K562 (cell line): ENCODE results near the gene HNRNPF. TPM values are rescaled to one million over a fixed set of nuclear protein-coding genes. Genes with fewer than 3 reads are reported as not detected.

Experiments
- BRD4 ChIP-seq: fragments of 200-600 bp; sonication (generic); IDR thresholded peaks from 2 replicates; pipeline ENCODE4 v1.6.1; 2017; ENCODE audit warnings: inconsistent platforms
- CUX1 ChIP-seq: fragments of 200-800 bp; sonication (Bioruptor generic); IDR thresholded peaks from 2 replicates; pipeline ENCODE4 v1.6.1; 2016; ENCODE audit warnings: missing genetic modification characterization, missing compliant biosample characterization
- E2F3 ChIP-seq: fragments of 250-450 bp; sonication (Bioruptor Pico); IDR thresholded peaks from 2 replicates; pipeline ENCODE4 v1.4.0; 2020; ENCODE audit warnings: mild to moderate bottlenecking
- E4F1 ChIP-seq: fragments of 250-450 bp; sonication (Bioruptor Pico); IDR thresholded peaks from 2 replicates; pipeline ENCODE4 v1.5.0; 2021; ENCODE audit warnings: mild to moderate bottlenecking, borderline replicate concordance
- FOXJ3 ChIP-seq: sonication (generic); formaldehyde crosslinking; IDR thresholded peaks from 2 replicates; pipeline ENCODE4 v1.4.0; 2020; ENCODE audit warnings: mild to moderate bottlenecking, missing genetic modification reagents
- FOXO4 ChIP-seq: fragments of 450-650 bp; formaldehyde crosslinking; IDR thresholded peaks from 2 replicates; pipeline ENCODE4 v1.4.0; 2020; ENCODE audit warnings: mild to moderate bottlenecking, moderate library complexity
- HDAC2 ChIP-seq: fragments of 450-650 bp; IDR thresholded peaks from 2 replicates; pipeline ENCODE4 v1.6.1; 2016; ENCODE audit warnings: mild to moderate bottlenecking
- MAZ ChIP-seq, 2 experiments: fragments of 450-650 bp in 1 of 2; sonication (generic) in 1 of 2; formaldehyde crosslinking; IDR thresholded peaks in 1 of 2; conservative IDR thresholded peaks in 1 of 2; 2 replicates each; pipeline versions ENCODE4 v1.4.0 to v1.5.0; 2020; ENCODE audit warnings: mild to moderate bottlenecking in 1 of 2, missing genetic modification reagents in 1 of 2
- NR2C2 ChIP-seq, 2 experiments: fragments of 200-800 bp in 1 of 2; sonication (Bioruptor generic) in 1 of 2; sonication (generic) in 1 of 2; formaldehyde crosslinking in 1 of 2; IDR thresholded peaks; 2 replicates each; pipeline versions ENCODE4 v1.6.1 to v1.8.0; 2016 to 2022; ENCODE audit warnings: mild to moderate bottlenecking in 1 of 2, missing compliant biosample characterization in 1 of 2, missing genetic modification characterization in 1 of 2, missing genetic modification reagents in 1 of 2
- POLR3G ChIP-seq: IDR thresholded peaks from 2 replicates; pipeline ENCODE4 v1.6.1; 2011; ENCODE audit not compliant: insufficient read length, insufficient replicate concordance; ENCODE audit errors: extremely low read depth
- TCF3 ChIP-seq: sonication (generic); formaldehyde crosslinking; IDR thresholded peaks from 2 replicates; pipeline ENCODE4 v1.4.0; 2020; ENCODE audit warnings: mild to moderate bottlenecking, missing genetic modification reagents
- ZBTB9 ChIP-seq: fragments of 450-650 bp; formaldehyde crosslinking; IDR thresholded peaks from 2 replicates; pipeline ENCODE4 v1.4.0; 2020; ENCODE audit warnings: mild to moderate bottlenecking, moderate library complexity
- ZFP1 ChIP-seq: fragments of 450-650 bp; formaldehyde crosslinking; IDR thresholded peaks from 2 replicates; pipeline ENCODE4 v1.4.0; 2020; ENCODE audit warnings: mild to moderate bottlenecking, mixed read lengths
- ZNF239 ChIP-seq: fragments of 250-450 bp; sonication (Bioruptor Pico); IDR thresholded peaks from 2 replicates; pipeline ENCODE4 v1.4.0; 2020; ENCODE audit warnings: mild to moderate bottlenecking
- ZNF717 ChIP-seq: fragments of 250-450 bp; sonication (Bioruptor Pico); IDR thresholded peaks from 2 replicates; pipeline ENCODE4 v1.5.0; 2021
- polyA plus RNA-seq, 8 experiments: library from polyadenylated mRNA; depleted of rRNA in 4 of 8; stranded (reverse) in 5 of 8; unstranded in 3 of 8; fragments of >200 nt; fragmentation: Nextera tagmentation in 2 of 8; fragmentation: Illumina TruSeq in 1 of 8; extraction: Ambion mirVana in 2 of 8; extraction: Trizol in 1 of 8; gene quantifications; 2 replicates each; pipeline versions ENCODE4 v1.2.1 to v1.2.3, GENCODE V29; 2011 to 2014; ENCODE audit warnings: inconsistent platforms in 1 of 8, missing spikeins in 1 of 8
- total RNA-seq, 7 experiments: library from RNA; depleted of rRNA in 6 of 7; stranded (reverse); fragments of >200 nt in 6 of 7; fragmentation: Illumina TruSeq in 2 of 7; extraction: Trizol in 2 of 7; gene quantifications; 2 replicates each; pipeline versions ENCODE4 v1.2.1 to v1.2.3, GENCODE V29; 2011 to 2021; ENCODE audit warnings: low replicate concordance in 1 of 7

Gene HNRNPF
- total and polyA plus RNA-seq, 9 of the 15 experiments (the other 6 are each of a cell fraction or from before 2014, with no cell fraction given) = 192 to 489 (median 416) TPM

GRCh38 chr10:43384252-43385221 is 24.4 kb downstream of the HNRNPF start (continued):
- TF ChIP-seq ZBTB9 (CRISPR knock-in tag) = peak; percentile 75
- TF ChIP-seq MAZ (CRISPR knock-in tag; conservative IDR thresholded peaks at IDR 0.05 in 1 of 2, IDR thresholded peaks at IDR 0.05 in 1 of 2) = 0 out of 4 replicates have a peak, but pooled peaks of 1 of the 2 experiments have one; percentile 19
- peak; percentile 81; the same call in 1 of the 2 replicates for TF ChIP-seq FOXO4 (CRISPR knock-in tag)
- no peak for TF ChIP-seq CUX1 (CRISPR knock-in tag)
- 0 out of 2 replicates have a peak, but pooled peaks have one; percentile 27 for TF ChIP-seq E2F3 (CRISPR knock-in tag)
- TF ChIP-seq E4F1 = 0 out of 2 replicates have a peak, but pooled peaks have one; percentile 30
- TF ChIP-seq NR2C2 (CRISPR knock-in tag; IDR thresholded peaks at IDR 0.05) = 0 out of 2 replicates have a peak, but pooled peaks have one; percentile 22
- TF ChIP-seq NR2C2 (tag; IDR thresholded peaks at IDR 0.05) = no peak
- TF ChIP-seq BRD4 = no peak
- no peak for TF ChIP-seq TCF3 (CRISPR knock-in tag)
- TF ChIP-seq POLR3G = no peak
- no peak for TF ChIP-seq HDAC2
- no peak for TF ChIP-seq ZNF239 (CRISPR knock-in tag)
- TF ChIP-seq ZFP1 (CRISPR knock-in tag) = 0 out of 2 replicates have a peak, but pooled peaks have one; percentile 52
- no peak for TF ChIP-seq FOXJ3
- peak; percentile 69; the same call in 1 of the 2 replicates for TF ChIP-seq ZNF717 (CRISPR knock-in tag)
